Heart left ventricle (tissue), 16 donors: ENCODE data around the gene USP9X. TPM values are rescaled to one million over a fixed set of nuclear protein-coding genes. Genes with fewer than 3 reads are reported as not detected.

Source experiments
- ATAC-seq, 4 donors: fragments of 200-7000 bp; cut with Tn5 transposase; one replicate each; pipeline ENCODE4 v1.9.1; 2020 to 2022; ENCODE audit warnings: moderate library complexity in 4 of 4, mild to moderate bottlenecking in 3 of 4, moderate number of reproducible peaks in 1 of 4
- DNase-seq, 5 donors: peaks; one replicate each; pipeline ENCODE4 v3.0.0-alpha.2; 2020
- H3K27ac ChIP-seq, 12 donors: fragments of 200-600 bp; sonication (generic) in 4 of 12; one replicate each; pipeline versions ENCODE4 v1.5.0 to v1.8.0; 2016 to 2022; ENCODE audit warnings: mild to moderate bottlenecking in 2 of 12
- H3K27me3 ChIP-seq, 9 donors: fragments of 200-600 bp; sonication (generic) in 2 of 9; one replicate each; pipeline versions ENCODE4 v1.5.1 to v1.8.0; 2016 to 2022; ENCODE audit warnings: mild to moderate bottlenecking in 3 of 9
- H3K36me3 ChIP-seq, 9 donors: fragments of 200-600 bp; sonication (generic) in 2 of 9; one replicate each; pipeline versions ENCODE4 v1.5.0 to v1.8.0; 2018 to 2022; ENCODE audit warnings: mild to moderate bottlenecking in 2 of 9
- H3K4me1 ChIP-seq, 12 donors: fragments of 200-600 bp; sonication (generic) in 4 of 12; one replicate each; pipeline versions ENCODE4 v1.5.0 to v1.8.0; 2016 to 2022; ENCODE audit warnings: mild to moderate bottlenecking in 3 of 12
- H3K4me3 ChIP-seq, 12 donors: fragments of 200-600 bp; sonication (generic) in 4 of 12; one replicate each; pipeline versions ENCODE4 v1.5.0 to v1.8.0; 2017 to 2022; ENCODE audit warnings: mild to moderate bottlenecking in 9 of 12, moderate library complexity in 4 of 12
- H3K9me3 ChIP-seq, 12 donors: fragments of 200-600 bp; sonication (generic) in 4 of 12; one replicate each; pipeline versions ENCODE4 v1.5.0 to v1.8.0; 2016 to 2022; ENCODE audit warnings: mild to moderate bottlenecking in 1 of 12
- CTCF ChIP-seq, 12 donors: fragments of 200-600 bp; sonication (generic) in 4 of 12; IDR thresholded peaks; one replicate each; pipeline versions ENCODE4 v1.5.0 to v1.8.0; 2018 to 2022; ENCODE audit warnings: antibody characterized with exemption in 12 of 12, mild to moderate bottlenecking in 5 of 12
- POLR2A ChIP-seq, 2 donors: fragments of 450-650 bp; IDR thresholded peaks; one replicate each; pipeline ENCODE4 v1.6.1; 2017; ENCODE audit warnings: antibody characterized with exemption in 2 of 2, mild to moderate bottlenecking in 2 of 2, moderate library complexity in 2 of 2
- WGBS, 4 donors: extraction: QIAGEN DNeasy Blood & Tissue Kit in 2 of 4; methylation state at CpG; one replicate each; pipeline versions ENCODE4 v1.1.5 to v1.1.7; 2013 to 2018; 5-methylcytosine and 5-hydroxymethylcytosine counted together
- intact Hi-C, 10 donors: fragments of 100-400 bp; cut with DNase I; formaldehyde crosslinking; loops; one replicate each; pipeline versions ENCODE4 v1.11.1 to v1.14.2; 2022
- polyA plus RNA-seq, 2 donors: library from polyadenylated mRNA; stranded (reverse); fragments of 200-250 nt; gene quantifications; one replicate each; pipeline ENCODE4 v1.2.3, GENCODE V29; 2013
- total RNA-seq, 9 donors: library from RNA; depleted of rRNA in 2 of 9; stranded (reverse); fragments of >200 nt in 2 of 9; fragmentation: NEBNext Ultra II Directional in 3 of 9; extraction: Animal tissue kit (Norgen Biotek cat#: 25700) in 3 of 9; gene quantifications; one replicate each; pipeline versions ENCODE4 v1.1.0 to v1.2.4, GENCODE V29; 2016 to 2023
- donor health status: ischemic (EF 13 %, LVEDD 7.1; RV severe dilation, severe dysfunction).
- donor health status: healthy with polysubstance abuse.
- donor health status: DM: no; HTN: yes; CAD: no.
- donor health status: DM: no; HTN: no; CAD: no.
- donor health status: ischemic (EF 25% LVEDD 6.9; RV normal size, moderate dysfunction).
- donor health status: ischemic (EF 25% LVEDD 5.7; RV mildly dilated, moderate dysfunction).
- donor health status: healthy.
- donor health status: DM: yes; HTN: yes; CAD: no.
- donor health status: ischemic (EF 35%, LVEDD 5.7; RV mildly dilated, moderate dysfunction).
- donor health status: nonischemic (EF 11% LVEDD 7.7; RV severe dilation, severe dysfunction).
- donor health status: DM: yes; HTN: yes; CAD: no.
- donor health status: PGD.
- donor health status: ischemic (EF 29% LVEDD 5.4; RV normal size, mild dysfunction).
- donor health status: nonischemic (EF 23%, LVEDD 6.1; RV moderate dilation, normal function).

USP9X gene
- total and polyA plus RNA-seq, 11 donors: 9.5 to 80.1 (median 66.4) TPM

GRCh38 chrX:41176263-41176662, 91.0 kb downstream of the USP9X start:
- TF ChIP-seq POLR2A (IDR thresholded peaks at IDR 0.05): no peak
- TF ChIP-seq CTCF (IDR thresholded peaks at IDR 0.05): no peak
- Histone ChIP-seq H3K36me3 (peaks cover 0 to 56% (median 38%) of the 10 kb centered on the region in 9 donors), H3K27me3 (no peaks in the 10 kb centered on the region), H3K4me3 (no peak overlapping the region), H3K4me1 (peaks cover 0 to 13% (median 2%) of the 10 kb centered on the region in 12 donors), H3K9me3 (no peaks in the 10 kb centered on the region), H3K27ac (no peak overlapping the region)
- intact Hi-C loops: loop anchor here in 1 of 10 donors (10.0 kb wide), 1 partner anchor 279 kb away; no protein-coding TSS in a partner anchor
- no peak for DNase-seq
- no peak for ATAC-seq

- Histone ChIP-seq H3K27me3 (no peaks in the 10 kb centered on the region), H3K4me3 (no peak overlapping the region), H3K9me3 (no peaks in the 10 kb centered on the region), H3K4me1 (peaks cover 0 to 13% (median 2%) of the 10 kb centered on the region in 12 donors), H3K36me3 (peaks cover 0 to 49% (median 27%) of the 10 kb centered on the region in 9 donors), H3K27ac (no peak overlapping the region)
- ATAC-seq (no peak), DNase-seq (no peak)
- 94 to 95% (median 95%) methylated on average over 3 of the region's 3 CpGs for WGBS, 4 donors
- TF ChIP-seq POLR2A (IDR thresholded peaks at IDR 0.05) (no peak), CTCF (IDR thresholded peaks at IDR 0.05) (no peak)
- intact Hi-C loops: loop anchor here in 1 of 10 donors (10.0 kb wide), 1 partner anchor 278 kb away; no protein-coding TSS in a partner anchor
These were observed 92.1 kb downstream of the USP9X start for GRCh38 chrX:41177297-41177696.

- 88 to 97% (median 90%) methylated on average over 7 of the region's 7 CpGs for WGBS, 4 donors
- Histone ChIP-seq H3K4me3 (no peak overlapping the region), H3K27me3 (no peaks in the 10 kb centered on the region), H3K27ac (no peak overlapping the region), H3K4me1 (peaks cover 0 to 13% (median 2%) of the 10 kb centered on the region in 12 donors), H3K36me3 (peaks cover 0 to 45% (median 20%) of the 10 kb centered on the region in 9 donors), H3K9me3 (no peaks in the 10 kb centered on the region)
- ATAC-seq (no peak), DNase-seq (no peak)
- intact Hi-C loops: loop anchor here in 1 of 10 donors (10.0 kb wide), 1 partner anchor 277 kb away; no protein-coding TSS in a partner anchor
- TF ChIP-seq CTCF (IDR thresholded peaks at IDR 0.05) (no peak), POLR2A (IDR thresholded peaks at IDR 0.05) (no peak)
These were observed 93.0 kb downstream of the USP9X start for GRCh38 chrX:41178201-41178600.

DNA sequence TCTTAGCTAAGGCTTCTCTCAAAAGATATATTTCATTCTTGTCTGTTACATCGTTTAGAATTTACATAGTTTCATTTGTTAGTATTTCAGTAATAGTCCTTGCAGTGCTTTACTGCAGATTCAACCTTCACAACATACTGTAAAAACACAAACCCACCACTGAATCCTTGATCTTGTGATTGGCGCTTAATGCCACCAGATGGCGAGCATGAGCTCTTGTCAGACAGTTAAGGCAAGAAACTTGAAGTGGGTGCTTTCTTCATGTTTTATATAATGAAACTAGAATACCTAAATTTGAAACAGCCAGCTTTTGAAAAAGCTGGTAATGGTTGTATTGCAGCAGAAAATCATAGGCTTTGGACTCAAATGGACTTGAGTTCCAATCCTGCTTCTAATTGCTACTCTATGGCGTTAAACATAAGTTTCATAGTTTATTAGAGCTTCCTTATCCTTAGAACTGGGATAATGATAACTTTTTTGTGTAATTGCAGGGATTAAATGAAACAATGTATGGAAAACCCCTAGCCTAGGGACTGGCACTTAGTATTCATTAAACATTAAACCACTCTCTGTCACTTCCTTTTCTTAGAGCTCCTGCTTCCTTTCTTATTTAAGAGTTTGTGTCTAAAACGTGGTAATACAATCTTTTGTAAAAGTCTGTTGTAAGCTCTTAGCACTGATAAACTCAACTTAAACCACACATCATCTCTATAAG, 95.1 kb downstream of the USP9X start:
- Histone ChIP-seq H3K27me3 (no peaks in the 10 kb centered on the region), H3K27ac (peak overlapping the region in 1 of 12 donors; percentile 27), H3K36me3 (peaks cover 0 to 48% (median 14%) of the 10 kb centered on the region in 9 donors), H3K4me1 (peaks cover 0 to 21% (median 2%) of the 10 kb centered on the region in 12 donors), H3K9me3 (no peaks in the 10 kb centered on the region), H3K4me3 (no peak overlapping the region)
- TF ChIP-seq POLR2A (IDR thresholded peaks at IDR 0.05) (no peak), CTCF (IDR thresholded peaks at IDR 0.05) (peak in 11 of 12 donors; percentile 35 to 85 (median 64))
- intact Hi-C loops: loop anchor here in 1 of 10 donors (5.0 kb wide), 1 partner anchor 72 kb away; no protein-coding TSS in a partner anchor
- DNase-seq (peak in 3 of 5 donors; percentile 8 to 47 (median 34)), ATAC-seq (peak in 1 of 4 donors; percentile 65)
- WGBS, 4 donors: 28 to 36% (median 33%) methylated on average over 5 of the region's 5 CpGs
